HL-60/S4 (cell line): ENCODE data around the gene ARHGDIG.
"Not testable (repeated sequence)": the region's sequence is repeated elsewhere in the genome, so short reads cannot be mapped to it uniquely, and the experiment has no call there.

Experiments used
- in situ Hi-C: fragments of 300-500 bp; cut with MboI; formaldehyde crosslinking; loops from 2 replicates; pipeline ENCODE4 v1.14.3; 2022; ENCODE audit warnings: low sequenced_read_pairs

Gene ARHGDIG

GRCh38 chr16:280552-280951, at the start of gene ARHGDIG:
Gene ARHGDIG, plus strand, starts transcription at chr16:280591. Its CDS starts 90 bp downstream, at chr16:280681.
- in situ Hi-C loops: no loop called here

DNA sequence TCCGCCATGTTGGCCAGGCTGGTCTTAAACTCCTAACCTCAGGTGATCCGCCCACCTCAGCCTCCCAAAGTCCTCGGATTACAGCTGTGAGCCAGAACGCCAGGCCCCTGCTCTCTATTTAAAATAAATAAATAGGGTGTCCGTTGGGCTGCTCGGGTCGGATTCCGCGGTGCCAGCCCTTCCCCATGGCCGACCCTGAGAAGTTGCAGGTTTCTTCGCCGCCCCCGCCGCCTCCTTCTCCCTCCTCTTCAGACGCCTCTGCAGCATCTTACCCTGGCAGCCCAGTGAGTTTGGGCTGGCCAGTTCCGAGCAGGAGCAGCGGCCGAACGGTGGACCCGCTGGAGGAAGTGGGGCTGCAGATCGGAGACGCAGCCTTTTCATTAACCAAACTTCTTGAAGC, 49.4 kb upstream of the ARHGDIG start:
- in situ Hi-C loops: no loop called here

GRCh38 chr16:234468-235305, 45.7 kb upstream of the ARHGDIG start, which contains the start of gene FAM234A:
Gene FAM234A, plus strand, starts transcription at chr16:234821. Its CDS starts 19,593 bp downstream, at chr16:254414.
- in situ Hi-C loops: no loop called here

DNA sequence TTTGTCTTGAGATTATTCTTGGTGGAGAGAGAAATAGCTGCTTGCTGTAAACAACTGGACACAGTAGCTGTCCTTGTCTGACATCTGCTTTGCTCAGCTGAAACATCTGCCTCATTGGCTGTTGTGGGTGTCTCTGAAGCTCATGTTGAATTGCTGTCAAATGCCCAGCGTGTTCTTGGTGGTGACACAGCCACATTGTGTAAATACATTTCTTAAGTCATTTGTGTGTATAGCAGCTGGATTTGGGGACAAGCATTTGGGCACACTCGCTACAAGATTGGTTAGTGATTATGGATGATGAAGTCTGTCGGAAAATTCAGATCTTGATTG, 40.5 kb upstream of the ARHGDIG start:
- in situ Hi-C loops: no loop called here

- in situ Hi-C loops: no loop called here
These were observed 39.8 kb upstream of the ARHGDIG start for GRCh38 chr16:240559-240958.

GRCh38 chr16:242281-242680, 38.1 kb upstream of the ARHGDIG start:
- in situ Hi-C loops: no loop called here

- in situ Hi-C loops: no loop called here
These were observed 37.0 kb upstream of the ARHGDIG start for GRCh38 chr16:243348-243747.

DNA sequence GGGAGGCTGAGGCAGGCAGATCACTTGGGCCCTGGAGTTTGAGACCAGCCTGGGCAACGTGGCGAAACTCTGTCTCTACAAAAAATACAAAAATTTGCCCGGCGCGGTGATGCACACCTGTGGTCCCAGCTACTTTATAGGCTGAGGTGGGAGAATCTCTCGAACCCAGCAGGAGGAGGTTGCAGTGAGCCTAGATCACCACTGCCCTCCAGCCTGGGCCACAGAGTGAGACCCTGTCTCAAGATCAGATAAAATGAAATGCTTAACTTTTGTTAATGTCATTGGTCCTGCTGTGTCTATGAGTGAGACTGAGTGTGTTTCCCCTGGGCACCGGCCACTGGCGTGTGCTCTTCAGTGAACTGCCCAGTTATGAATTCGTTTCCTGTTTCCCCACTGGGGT, 35.3 kb upstream of the ARHGDIG start:
- in situ Hi-C loops: no loop called here

DNA sequence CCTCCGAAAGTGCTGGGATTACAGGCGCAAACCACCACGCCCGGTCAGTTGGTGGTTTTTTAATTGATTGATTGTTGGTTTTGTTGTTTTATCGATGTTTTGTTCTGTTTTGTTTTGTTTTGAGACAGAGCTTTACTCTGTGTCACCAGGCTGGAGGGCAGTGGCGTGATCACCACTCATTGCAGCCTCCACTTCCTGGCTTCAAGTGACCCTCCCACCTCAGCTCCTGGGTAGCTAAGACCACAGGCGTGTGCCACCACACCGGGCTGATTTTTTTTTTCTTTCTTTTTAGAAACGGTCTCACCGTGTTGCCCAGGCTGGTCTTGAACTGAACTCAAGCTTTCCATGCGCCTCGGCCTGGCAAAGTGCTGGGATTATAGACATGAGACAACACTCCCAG, 33.4 kb upstream of the ARHGDIG start:
- in situ Hi-C loops: no loop called here

GRCh38 chr16:249431-249830, 31.0 kb upstream of the ARHGDIG start:
- in situ Hi-C loops: no loop called here

DNA sequence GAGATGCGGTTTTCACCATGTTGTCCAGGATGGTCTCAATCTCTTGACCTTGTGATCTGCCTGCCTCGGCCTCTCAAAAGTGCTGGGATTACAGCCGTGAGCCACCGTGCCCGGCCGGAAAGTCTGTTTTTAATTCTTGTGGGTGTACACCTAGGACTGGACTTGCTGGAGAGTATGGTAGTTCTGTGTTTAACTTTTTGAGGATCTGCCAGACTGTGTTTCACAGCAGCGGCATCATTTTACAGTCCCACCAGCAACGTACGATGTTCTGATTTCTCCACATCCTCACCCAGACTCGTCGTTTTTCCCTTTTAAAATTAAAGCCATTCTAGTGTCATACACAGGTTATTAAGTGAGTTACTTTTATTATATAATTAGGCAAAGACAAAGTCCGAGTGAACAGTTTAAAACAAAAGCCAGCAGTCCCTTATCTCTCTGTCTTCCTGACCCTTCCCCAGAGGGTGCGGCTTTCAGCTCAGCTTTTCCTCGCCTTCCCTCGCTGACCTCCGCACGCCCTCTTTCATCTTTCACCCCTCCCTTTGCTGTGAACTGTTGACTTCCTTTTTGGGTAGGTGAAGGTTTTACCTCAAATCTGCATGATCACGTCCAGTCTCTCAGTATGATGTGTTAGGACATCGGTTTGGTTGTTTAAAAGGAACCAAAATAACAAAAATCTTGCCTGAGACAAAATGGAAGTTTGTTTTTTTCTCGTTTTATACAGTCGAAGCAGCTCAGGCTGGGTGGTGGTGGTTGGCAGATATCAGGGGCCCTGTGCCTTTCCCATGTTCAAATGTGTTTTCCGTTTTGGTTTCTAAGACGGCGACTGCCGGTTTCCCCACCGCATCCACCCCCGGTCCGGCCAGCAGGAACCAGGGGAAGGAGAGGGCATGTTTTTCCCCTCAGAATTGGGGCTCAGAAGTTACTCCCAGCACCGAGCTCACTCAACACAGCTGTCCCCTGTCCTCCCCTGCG, 27.7 kb upstream of the ARHGDIG start:
- in situ Hi-C loops: no loop called here

- in situ Hi-C loops: no loop called here
These were observed 26.6 kb upstream of the ARHGDIG start for GRCh38 chr16:253833-254232.

DNA sequence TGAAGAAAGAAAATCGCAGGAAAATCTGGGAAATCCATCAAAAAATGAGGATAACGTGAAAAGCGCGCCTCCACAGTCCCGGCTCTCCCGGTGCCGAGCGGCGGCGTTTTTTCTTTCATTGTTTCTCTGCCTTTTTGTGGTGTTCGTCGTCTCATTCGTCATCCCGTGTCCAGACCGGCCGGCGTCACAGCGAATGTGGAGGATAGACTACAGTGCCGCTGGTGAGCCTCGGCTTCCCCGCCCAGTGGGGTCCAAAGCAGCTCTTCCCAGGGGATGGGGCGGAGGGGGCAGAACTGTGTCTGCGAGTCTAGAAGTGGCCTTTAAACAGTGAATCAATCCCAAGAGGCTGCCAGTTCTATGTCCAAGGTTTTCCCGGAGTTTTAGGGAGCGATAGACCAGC, 25.9 kb upstream of the ARHGDIG start:
- in situ Hi-C loops: no loop called here

GRCh38 chr16:255183-255582, 25.2 kb upstream of the ARHGDIG start:
- in situ Hi-C loops: no loop called here

DNA sequence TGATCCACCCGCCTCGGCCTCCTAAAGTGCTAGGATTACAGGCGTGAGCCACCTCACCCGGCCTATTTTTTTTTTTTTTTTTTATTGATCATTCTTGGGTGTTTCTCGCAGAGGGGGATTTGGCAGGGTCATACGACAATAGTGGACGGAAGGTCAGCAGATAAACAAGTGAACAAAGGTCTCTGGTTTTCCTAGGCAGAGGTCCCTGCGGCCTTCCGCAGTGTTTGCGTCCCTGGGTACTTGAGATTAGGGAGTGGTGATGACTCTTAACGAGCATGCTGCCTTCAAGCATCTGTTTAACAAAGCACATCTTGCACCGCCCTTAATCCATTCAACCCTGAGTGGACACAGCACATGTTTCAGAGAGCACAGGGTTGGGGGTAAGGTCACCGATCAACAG, 22.3 kb upstream of the ARHGDIG start:
- in situ Hi-C loops: not testable (repeated sequence)

GRCh38 chr16:259226-259625, 21.2 kb upstream of the ARHGDIG start:
- in situ Hi-C loops: no loop called here

DNA sequence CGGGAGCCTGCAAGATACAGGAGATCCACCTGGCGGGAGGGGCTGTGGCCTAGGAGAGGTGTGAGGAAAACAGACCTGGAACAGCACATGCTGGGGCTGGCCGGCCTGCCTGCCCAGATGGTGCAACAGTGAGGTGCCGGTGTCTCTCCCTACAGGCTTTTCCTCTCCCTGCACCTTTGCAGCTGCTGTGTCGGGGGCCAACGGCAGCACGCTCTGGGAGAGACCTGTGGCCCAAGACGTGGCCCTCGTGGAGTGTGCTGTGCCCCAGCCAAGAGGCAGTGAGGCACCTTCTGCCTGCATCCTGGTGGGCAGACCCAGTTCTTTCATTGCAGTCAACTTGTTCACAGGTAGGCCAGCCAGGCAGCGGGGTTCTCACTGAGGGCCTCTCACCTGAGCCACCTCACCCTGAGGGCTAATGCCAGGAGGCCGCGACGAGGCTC, 20.6 kb upstream of the ARHGDIG start:
- in situ Hi-C loops: no loop called here

DNA sequence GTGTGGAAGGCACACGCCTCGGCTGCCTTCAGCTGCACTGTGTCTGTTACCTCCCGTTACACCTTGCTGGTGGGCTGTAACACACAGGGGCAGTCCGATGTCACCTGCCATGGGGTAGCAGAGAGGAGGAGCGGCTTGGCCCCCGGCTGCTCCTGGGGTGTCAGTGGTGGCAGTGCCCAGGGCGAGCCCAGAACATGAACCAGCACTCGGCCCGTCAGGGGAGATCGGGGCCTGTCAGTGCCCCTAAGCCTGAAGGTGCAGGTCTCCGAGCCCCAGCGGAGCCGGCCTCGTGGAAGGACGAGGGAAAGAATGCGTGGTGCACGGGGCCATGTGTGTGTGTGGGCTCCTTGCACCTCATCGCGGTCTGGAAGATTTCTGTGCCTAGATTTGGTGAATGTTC, 20.1 kb upstream of the ARHGDIG start:
- in situ Hi-C loops: no loop called here

- in situ Hi-C loops: no loop called here
These were observed 19.2 kb upstream of the ARHGDIG start for GRCh38 chr16:261031-261691.

DNA sequence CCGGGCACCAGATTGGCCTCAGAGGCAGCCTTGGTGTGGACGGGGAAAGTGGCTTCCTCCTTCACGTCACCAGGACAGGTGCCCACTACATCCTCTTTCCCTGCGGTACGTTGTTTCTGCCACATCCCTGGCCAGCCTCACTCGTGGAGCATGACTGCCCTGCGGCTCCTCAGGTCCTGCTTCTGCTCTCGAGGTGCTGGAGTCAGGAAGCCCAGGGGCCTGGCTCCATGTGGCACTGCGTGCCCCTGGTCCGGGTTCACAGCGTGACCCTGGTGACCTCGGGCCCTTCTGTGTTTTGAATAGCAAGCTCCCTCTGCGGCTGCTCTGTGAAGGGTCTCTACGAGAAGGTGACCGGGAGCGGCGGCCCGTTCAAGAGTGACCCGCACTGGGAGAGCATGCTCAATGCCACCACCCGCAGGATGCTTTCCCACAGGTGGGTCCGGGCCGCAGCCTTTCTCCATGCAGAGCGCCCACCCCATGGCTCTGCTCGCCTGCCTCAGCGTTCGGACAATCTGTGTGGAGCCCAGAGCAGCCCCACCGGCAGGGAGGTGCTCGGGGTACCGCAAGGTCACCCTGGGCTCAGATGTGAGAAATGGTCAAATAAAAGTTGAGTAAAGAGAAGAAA, 18.2 kb upstream of the ARHGDIG start:
- in situ Hi-C loops: no loop called here
